IgD-negative memory B cell (primary cell): ENCODE results near the gene FOXO3. TPM values are rescaled to one million over a fixed set of nuclear protein-coding genes. Genes with fewer than 3 reads are reported as not detected.
"Not testable (repeated sequence)": the region's sequence is repeated elsewhere in the genome, so short reads cannot be mapped to it uniquely, and the experiment has no call there.

Experiments used
- H3K27ac Mint-ChIP-seq, 3 donors: one replicate each; pipeline ENCODE4 v1.8.0; 2020 to 2022; ENCODE audit warnings: mild to moderate bottlenecking in 3 of 3, mixed read lengths in 3 of 3, moderate library complexity in 1 of 3
- H3K27me3 Mint-ChIP-seq: one replicate; pipeline ENCODE4 v1.8.0; 2021; ENCODE audit warnings: mixed read lengths
- H3K36me3 Mint-ChIP-seq: one replicate; pipeline ENCODE4 v1.8.0; 2020; ENCODE audit warnings: mild to moderate bottlenecking, mixed read lengths
- H3K4me1 Mint-ChIP-seq, 3 donors: one replicate each; pipeline ENCODE4 v1.8.0; 2020 to 2022; ENCODE audit warnings: mixed read lengths in 3 of 3, mild to moderate bottlenecking in 1 of 3
- H3K4me3 Mint-ChIP-seq, 4 donors: one replicate each; pipeline ENCODE4 v1.8.0; 2020 to 2022; ENCODE audit warnings: mild to moderate bottlenecking in 4 of 4, mixed read lengths in 4 of 4, moderate library complexity in 3 of 4
- H3K9me3 Mint-ChIP-seq, 3 donors: one replicate each; pipeline ENCODE4 v1.8.0; 2020 to 2021; ENCODE audit warnings: mixed read lengths in 3 of 3, mild to moderate bottlenecking in 1 of 3
- polyA plus RNA-seq: library from polyadenylated mRNA; unstranded; fragments of 300-500 nt; fragmentation: Illumina TruSeq; gene quantifications from one replicate; pipeline ENCODE4 v1.2.3, GENCODE V29; 2021

FOXO3 gene
- polyA plus RNA-seq, 1 donor from 2014 or later, result 15.5 TPM

- peaks cover 30 to 43% (median 31%) of the 10 kb centered on the region in 3 donors for H3K4me1 Mint-ChIP-seq
- not testable (repeated sequence) for H3K9me3 Mint-ChIP-seq, H3K4me3 Mint-ChIP-seq, H3K27me3 Mint-ChIP-seq, H3K27ac Mint-ChIP-seq, H3K36me3 Mint-ChIP-seq
Observed at GRCh38 chr6:108561309-108561647, 561 bp downstream of the FOXO3 start.

GRCh38 chr6:108561742-108562502 lies 1.2 kb downstream of the FOXO3 start:
- peaks cover 30 to 49% (median 36%) of the 10 kb centered on the region in 3 donors for H3K4me1 Mint-ChIP-seq
- peak overlapping the region; percentile 23 to 97 (median 75) for H3K27ac Mint-ChIP-seq
- H3K36me3 Mint-ChIP-seq, result no peaks in the 10 kb centered on the region
- no peaks in the 10 kb centered on the region for H3K9me3 Mint-ChIP-seq
- H3K4me3 Mint-ChIP-seq, result peak overlapping the region; percentile 63 to 90 (median 78)
- peaks cover 2% of the 10 kb centered on the region for H3K27me3 Mint-ChIP-seq

- Mint-ChIP-seq H3K9me3 (no peaks in the 10 kb centered on the region), H3K4me1 (peaks cover 30 to 48% (median 37%) of the 10 kb centered on the region in 3 donors), H3K27me3 (no peaks in the 10 kb centered on the region), H3K36me3 (no peaks in the 10 kb centered on the region), H3K27ac (peak overlapping the region; percentile 27 to 97 (median 75)), H3K4me3 (peak overlapping the region; percentile 63 to 90 (median 78))
Observed at GRCh38 chr6:108562503-108562993, 1.8 kb downstream of the FOXO3 start.

GRCh38 chr6:108563292-108563691 lies 2.6 kb downstream of the FOXO3 start:
- Mint-ChIP-seq H3K4me3 (peak overlapping the region in 2 of 4 donors; percentile 76 to 81), H3K9me3 (no peaks in the 10 kb centered on the region), H3K27ac (peak overlapping the region in 2 of 3 donors; percentile 75 to 97), H3K36me3 (peaks cover 2% of the 10 kb centered on the region), H3K4me1 (peaks cover 30 to 49% (median 39%) of the 10 kb centered on the region in 3 donors), H3K27me3 (no peaks in the 10 kb centered on the region)

- Mint-ChIP-seq H3K4me1 (peaks cover 25 to 57% (median 40%) of the 10 kb centered on the region in 3 donors), H3K9me3 (no peaks in the 10 kb centered on the region), H3K27me3 (no peaks in the 10 kb centered on the region), H3K27ac (peak overlapping the region; percentile 55 to 96 (median 91)), H3K4me3 (peak overlapping the region in 3 of 4 donors; percentile 20 to 79 (median 60)), H3K36me3 (peaks cover 3% of the 10 kb centered on the region)
Observed at GRCh38 chr6:108564178-108564577, 3.5 kb downstream of the FOXO3 start.

- peaks cover 3% of the 10 kb centered on the region for H3K36me3 Mint-ChIP-seq
- peak overlapping the region; percentile 55 to 96 (median 91) for H3K27ac Mint-ChIP-seq
- H3K4me1 Mint-ChIP-seq, result peaks cover 25 to 60% (median 40%) of the 10 kb centered on the region in 3 donors
- no peaks in the 10 kb centered on the region for H3K9me3 Mint-ChIP-seq
- H3K4me3 Mint-ChIP-seq, result peak overlapping the region; percentile 49 to 84 (median 72)
- H3K27me3 Mint-ChIP-seq, result no peaks in the 10 kb centered on the region
Observed at GRCh38 chr6:108565091-108565766, 4.5 kb downstream of the FOXO3 start.

GRCh38 chr6:108565893-108566292 lies 5.2 kb downstream of the FOXO3 start:
- Mint-ChIP-seq H3K9me3 (no peaks in the 10 kb centered on the region), H3K27me3 (no peaks in the 10 kb centered on the region), H3K4me1 (peaks cover 25 to 60% (median 40%) of the 10 kb centered on the region in 3 donors), H3K27ac (peak overlapping the region; percentile 55 to 96 (median 91)), H3K36me3 (peaks cover 3% of the 10 kb centered on the region), H3K4me3 (peak overlapping the region; percentile 51 to 84 (median 72))

GRCh38 chr6:108566406-108566805 lies 5.7 kb downstream of the FOXO3 start:
- Mint-ChIP-seq H3K27ac (peak overlapping the region; percentile 55 to 96 (median 91)), H3K9me3 (no peaks in the 10 kb centered on the region), H3K4me1 (peaks cover 26 to 60% (median 40%) of the 10 kb centered on the region in 3 donors), H3K27me3 (no peaks in the 10 kb centered on the region), H3K4me3 (peak overlapping the region in 2 of 4 donors; percentile 84), H3K36me3 (peaks cover 6% of the 10 kb centered on the region)

GRCh38 chr6:108568101-108568500 lies 7.4 kb downstream of the FOXO3 start:
- Mint-ChIP-seq H3K36me3 (peaks cover 9% of the 10 kb centered on the region), H3K27ac (peak overlapping the region in 1 of 3 donors; percentile 41), H3K27me3 (no peaks in the 10 kb centered on the region), H3K4me1 (peaks cover 29 to 51% (median 32%) of the 10 kb centered on the region in 3 donors), H3K9me3 (no peaks in the 10 kb centered on the region), H3K4me3 (peak overlapping the region in 2 of 4 donors; percentile 56 to 58)

- Mint-ChIP-seq H3K4me1 (peaks cover 25 to 49% (median 29%) of the 10 kb centered on the region in 3 donors), H3K36me3 (peaks cover 10% of the 10 kb centered on the region), H3K9me3 (no peaks in the 10 kb centered on the region), H3K4me3 (no peak overlapping the region), H3K27me3 (no peaks in the 10 kb centered on the region), H3K27ac (peak overlapping the region in 1 of 3 donors; percentile 41)
Observed at GRCh38 chr6:108568551-108569305, 8.0 kb downstream of the FOXO3 start.

GRCh38 chr6:108570517-108570916 lies 9.8 kb downstream of the FOXO3 start:
- peaks cover 10% of the 10 kb centered on the region for H3K36me3 Mint-ChIP-seq
- H3K27ac Mint-ChIP-seq, result peak overlapping the region in 1 of 3 donors; percentile 35
- H3K9me3 Mint-ChIP-seq, result no peaks in the 10 kb centered on the region
- peaks cover 17 to 42% (median 19%) of the 10 kb centered on the region in 3 donors for H3K4me1 Mint-ChIP-seq
- no peaks in the 10 kb centered on the region for H3K27me3 Mint-ChIP-seq
- H3K4me3 Mint-ChIP-seq, result no peak overlapping the region

- Mint-ChIP-seq H3K36me3 (peaks cover 14% of the 10 kb centered on the region), H3K27ac (peak overlapping the region in 1 of 3 donors; percentile 43), H3K4me3 (no peak overlapping the region), H3K27me3 (no peaks in the 10 kb centered on the region), H3K4me1 (peaks cover 12 to 45% (median 36%) of the 10 kb centered on the region in 3 donors), H3K9me3 (no peaks in the 10 kb centered on the region)
Observed at GRCh38 chr6:108574457-108575141, 13.9 kb downstream of the FOXO3 start.

GRCh38 chr6:108575905-108576494 lies 15.3 kb downstream of the FOXO3 start:
- Mint-ChIP-seq H3K27me3 (no peaks in the 10 kb centered on the region), H3K4me1 (peaks cover 16 to 51% (median 41%) of the 10 kb centered on the region in 3 donors), H3K4me3 (no peak overlapping the region), H3K36me3 (peaks cover 14% of the 10 kb centered on the region), H3K9me3 (no peaks in the 10 kb centered on the region), H3K27ac (no peak overlapping the region)

- Mint-ChIP-seq H3K27ac (peak overlapping the region in 1 of 3 donors; percentile 42), H3K9me3 (no peaks in the 10 kb centered on the region), H3K4me3 (peak overlapping the region in 2 of 4 donors; percentile 13 to 43), H3K36me3 (peaks cover 11% of the 10 kb centered on the region), H3K27me3 (no peaks in the 10 kb centered on the region), H3K4me1 (peaks cover 23 to 54% (median 48%) of the 10 kb centered on the region in 3 donors)
Observed at GRCh38 chr6:108576709-108577108, 16.0 kb downstream of the FOXO3 start.
